NCI-H1417 (cell line): ENCODE data around the gene ETV6.
A peak's percentile ranks its signal among the peaks of the same experiment; 100 is the strongest.

Source experiments
- DNase-seq, 3 experiments: peaks; one replicate each; lab custom pipeline; 2025; lab: John Stamatoyannopoulos, UW

ETV6 gene

DNA sequence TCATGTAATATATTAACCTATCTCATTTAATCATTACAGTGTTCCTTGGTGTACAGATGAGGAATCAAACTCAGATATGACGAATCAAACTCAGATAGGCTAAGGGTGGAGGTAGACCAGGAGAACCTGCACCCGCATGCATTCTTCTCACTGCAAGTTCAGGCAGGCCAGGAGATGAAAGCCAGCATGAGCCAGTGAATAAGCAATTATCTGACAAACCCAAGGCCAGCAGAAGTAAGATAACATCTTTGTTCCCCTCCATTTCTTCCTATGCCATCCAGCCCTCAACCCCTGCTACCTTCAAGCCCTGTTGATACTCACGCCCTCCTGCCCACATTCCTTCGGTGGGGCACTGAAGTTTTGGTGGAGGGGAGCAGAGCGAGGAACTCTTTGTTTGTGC is 152.2 kb downstream of the ETV6 start:
- no peak for DNase-seq

GRCh38 chr12:11804130-11804529 is 154.7 kb downstream of the ETV6 start:
- DNase-seq, result no peak

- no peak for DNase-seq
These were observed 155.6 kb downstream of the ETV6 start for GRCh38 chr12:11805043-11805442.

- peak in 1 of 3 experiments; percentile 45 for DNase-seq
These were observed 156.2 kb downstream of the ETV6 start for GRCh38 chr12:11805680-11806079.

DNA sequence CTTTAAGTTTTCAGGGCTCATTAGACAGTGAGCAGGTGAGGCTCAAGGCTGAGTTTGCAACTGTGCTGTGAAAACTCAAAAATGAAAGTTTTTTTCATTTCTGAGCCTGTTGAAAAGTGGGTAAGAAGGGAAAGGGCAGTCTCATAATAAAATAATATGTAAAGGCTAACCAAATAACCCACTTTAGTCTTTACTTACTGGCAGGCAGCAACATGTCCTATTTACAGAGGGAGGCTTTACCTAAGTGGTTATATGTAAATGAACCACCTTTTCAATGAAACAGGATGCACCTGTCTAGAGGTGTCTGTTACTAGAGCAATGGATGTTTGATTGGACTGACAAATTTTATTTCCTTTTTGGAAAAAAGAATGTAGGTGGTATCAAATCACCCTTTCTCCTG is 158.0 kb downstream of the ETV6 start:
- peak; percentile 52 to 93 (median 68) for DNase-seq

GRCh38 chr12:11808931-11809330 is 159.5 kb downstream of the ETV6 start:
- DNase-seq, result no peak

DNA sequence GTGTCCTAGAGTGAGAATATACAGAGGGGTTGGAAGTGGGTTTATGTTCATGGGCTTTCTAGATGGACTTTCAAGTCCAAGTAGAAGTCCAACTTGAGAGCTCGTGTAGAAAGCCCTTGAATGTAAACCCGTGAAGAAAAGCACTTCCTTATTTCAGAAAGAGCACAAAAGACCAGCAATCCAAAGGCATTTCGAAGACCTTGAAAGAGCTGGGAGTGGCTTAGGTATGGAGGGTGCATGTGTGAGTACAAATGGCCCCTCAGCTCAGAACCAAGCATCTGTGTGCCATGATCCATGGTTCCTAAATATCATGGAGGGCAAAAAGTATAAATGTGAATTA is 160.7 kb downstream of the ETV6 start:
- DNase-seq, result no peak

- no peak for DNase-seq
These were observed 161.5 kb downstream of the ETV6 start for GRCh38 chr12:11811008-11811407.

GRCh38 chr12:11812241-11812585 is 162.7 kb downstream of the ETV6 start:
- DNase-seq, result no peak

- peak; percentile 15 to 86 (median 83) for DNase-seq
These were observed 163.3 kb downstream of the ETV6 start for GRCh38 chr12:11812586-11813437.

- DNase-seq, result no peak
These were observed 164.0 kb downstream of the ETV6 start for GRCh38 chr12:11813438-11813813.

GRCh38 chr12:11814374-11814773 is 164.9 kb downstream of the ETV6 start:
- peak in 2 of 3 experiments; percentile 22 to 34 for DNase-seq

- DNase-seq, result peak in 2 of 3 experiments; percentile 13 to 54
These were observed 165.9 kb downstream of the ETV6 start for GRCh38 chr12:11815397-11815796.

DNA sequence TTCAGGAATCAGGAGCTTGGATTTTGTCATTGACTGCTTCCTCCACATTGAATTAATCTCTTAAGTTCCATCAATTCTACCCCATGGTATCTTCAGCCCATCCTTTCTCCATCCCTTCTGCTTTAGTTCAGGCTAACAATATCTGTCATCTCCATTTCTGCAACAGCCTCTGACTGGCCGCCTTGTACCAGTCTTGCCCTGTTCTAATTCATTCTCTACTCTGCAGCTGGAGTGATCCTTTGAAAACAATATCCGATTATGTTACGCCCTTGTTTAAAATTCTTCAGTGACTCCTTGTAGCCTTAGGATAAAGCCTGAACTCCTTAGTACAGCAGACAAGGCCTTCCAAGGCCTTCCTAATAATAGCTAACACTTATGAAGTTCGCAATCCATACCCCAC is 170.2 kb downstream of the ETV6 start:
- DNase-seq, result no peak

- no peak for DNase-seq
These were observed 171.0 kb downstream of the ETV6 start for GRCh38 chr12:11820476-11820875.

GRCh38 chr12:11821386-11822080 is 172.1 kb downstream of the ETV6 start:
- DNase-seq, result no peak

DNA sequence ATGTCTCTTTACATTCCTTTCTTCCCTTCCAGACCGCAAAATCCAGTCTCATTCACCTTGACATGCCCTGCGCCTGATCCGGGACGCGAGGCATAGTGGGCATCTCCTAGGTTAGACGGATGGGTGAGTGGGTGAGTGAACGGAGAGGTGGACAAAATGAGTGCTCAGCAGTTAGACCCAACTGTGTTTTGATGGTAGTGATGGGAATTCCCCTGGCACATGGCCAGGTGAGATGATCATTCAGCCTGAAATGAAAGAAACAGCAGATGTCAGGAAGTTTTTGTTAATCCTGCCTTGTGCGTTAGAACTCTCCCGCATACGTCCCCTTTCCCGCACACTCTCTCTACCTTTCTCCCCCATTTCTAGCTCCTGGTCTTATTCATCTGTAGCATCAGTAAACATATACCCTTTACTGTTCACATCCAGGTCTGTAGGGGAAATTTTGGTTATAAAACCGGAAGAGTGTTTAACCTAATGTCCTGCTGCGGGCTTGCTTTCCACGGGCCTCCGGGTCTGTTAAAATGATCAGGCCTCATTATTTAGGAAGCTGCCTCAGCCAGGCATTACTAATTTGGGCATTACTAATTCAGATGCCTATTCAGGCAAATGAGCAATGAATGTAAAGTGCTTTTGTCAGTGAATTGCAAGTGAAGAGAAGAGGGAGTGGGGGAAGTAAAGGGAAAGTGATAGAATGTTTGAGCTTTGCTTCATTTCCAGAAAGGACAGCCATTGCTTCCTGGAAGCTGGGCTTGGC is 172.8 kb downstream of the ETV6 start:
- DNase-seq, result peak in 2 of 3 experiments; percentile 8 to 51

DNA sequence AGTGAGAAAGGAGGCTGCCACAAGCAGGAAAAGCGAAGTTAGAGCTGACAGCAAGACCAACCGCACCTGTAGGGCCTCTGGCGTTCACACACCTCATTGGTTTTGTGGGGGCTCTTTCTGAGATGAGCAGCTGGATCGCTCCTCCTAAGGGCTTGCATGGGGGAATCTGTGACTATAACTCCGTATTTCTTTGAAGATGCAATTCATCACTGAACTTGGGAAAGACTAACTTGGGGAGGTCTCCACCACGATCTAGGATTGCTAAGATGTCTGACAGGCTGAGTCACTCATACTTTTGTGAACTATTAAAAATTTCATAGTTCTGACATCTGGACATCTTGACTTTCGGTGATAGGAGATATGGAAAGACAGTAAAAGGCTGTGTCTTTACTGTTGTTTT is 173.6 kb downstream of the ETV6 start:
- no peak for DNase-seq

DNA sequence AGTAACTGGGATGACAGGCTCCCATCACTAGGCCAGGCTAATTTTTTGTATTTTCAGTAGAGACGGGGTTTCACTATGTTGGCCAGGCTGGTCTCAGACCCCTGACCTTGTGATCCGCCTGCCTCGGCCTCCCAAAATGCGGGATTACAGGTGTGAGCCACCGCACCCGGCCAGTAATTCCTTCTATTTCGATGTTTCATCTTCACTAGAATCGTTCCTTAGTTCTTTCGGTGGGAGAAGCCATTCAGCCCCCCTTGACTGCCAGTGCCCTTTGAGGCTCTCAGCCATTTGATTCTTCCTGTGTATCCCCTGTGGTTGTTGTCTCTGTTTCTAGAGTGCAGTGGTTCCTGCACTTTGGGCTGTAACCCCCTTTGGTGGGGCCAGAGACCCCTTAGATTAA is 174.1 kb downstream of the ETV6 start:
- no peak for DNase-seq

DNA sequence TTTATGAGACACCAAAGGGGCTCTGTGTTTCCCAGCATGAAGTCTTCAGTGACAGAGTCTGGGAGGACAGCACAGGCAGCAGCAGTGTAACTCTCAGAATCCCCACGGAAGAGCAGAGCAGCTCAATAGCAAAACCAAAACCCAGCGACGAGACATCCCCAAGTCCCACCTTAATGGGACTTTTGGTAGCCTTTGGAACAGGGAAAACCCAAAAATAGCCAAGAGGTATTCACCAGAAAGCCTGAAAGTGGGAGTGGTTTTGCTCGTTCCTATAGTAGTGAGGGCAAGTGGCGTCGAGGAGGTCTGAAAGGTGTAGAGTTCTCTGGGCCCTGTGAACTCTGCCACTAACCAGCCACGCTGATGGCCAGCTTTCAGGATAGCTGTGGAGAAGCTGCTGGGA is 174.6 kb downstream of the ETV6 start:
- DNase-seq, result no peak

DNA sequence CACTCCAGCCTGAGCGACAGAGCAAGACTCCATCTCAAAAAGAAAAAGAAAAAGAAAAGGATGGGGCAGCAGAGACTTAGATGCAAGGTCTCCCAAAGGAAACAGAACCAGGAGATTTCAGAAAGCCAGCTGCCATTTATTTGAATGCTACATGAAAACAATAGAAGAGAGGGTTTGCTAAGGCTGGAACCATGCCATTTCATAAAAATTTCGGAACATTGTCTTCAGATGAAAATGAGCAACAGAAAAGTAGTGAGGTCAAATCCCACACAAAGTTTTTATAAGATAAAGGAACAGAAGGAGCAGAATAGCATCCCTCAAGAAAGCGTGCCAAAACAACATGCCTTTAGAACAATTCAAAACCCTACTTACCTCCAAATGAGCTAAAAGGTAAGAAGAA is 175.3 kb downstream of the ETV6 start:
- DNase-seq, result no peak

DNA sequence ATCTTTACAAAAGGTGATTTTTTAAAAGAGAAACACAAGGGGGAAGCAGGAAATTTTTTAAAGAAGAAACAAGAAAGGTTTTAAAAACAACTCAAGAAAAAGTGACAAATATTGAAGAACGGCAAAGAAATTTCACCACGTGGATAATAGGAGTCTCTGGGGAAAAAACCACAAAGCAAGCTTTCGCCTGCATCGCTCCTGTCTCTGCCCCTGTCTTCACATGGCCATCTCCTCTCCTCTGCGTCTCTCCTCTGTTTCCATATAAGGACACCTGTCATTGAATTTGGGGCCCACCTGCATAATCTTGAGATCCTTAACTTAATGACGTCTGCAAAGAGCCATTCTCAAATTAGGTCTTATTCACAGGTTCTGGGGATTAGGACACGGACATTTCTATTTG is 175.8 kb downstream of the ETV6 start:
- DNase-seq, result no peak

DNA sequence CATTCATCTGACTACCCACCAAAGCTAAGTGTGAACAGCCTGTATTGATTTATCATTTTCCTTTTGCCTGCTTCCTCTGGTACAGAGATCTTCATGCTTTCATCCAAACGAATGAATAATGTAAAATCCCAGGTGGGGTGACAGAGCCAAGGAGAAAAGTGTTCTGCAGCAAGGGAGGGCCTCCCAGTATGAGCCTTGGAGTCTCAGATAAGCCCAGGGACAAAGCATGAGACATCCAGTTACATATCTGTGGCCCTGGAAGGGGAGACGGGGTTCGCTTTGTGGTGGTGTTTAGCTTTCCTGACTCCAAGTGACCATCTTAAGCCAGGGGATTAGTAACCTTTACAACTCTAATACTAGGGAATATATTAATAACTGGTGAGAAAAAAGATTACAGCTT is 177.1 kb downstream of the ETV6 start:
- DNase-seq, result no peak
